WI38 (cell line): ENCODE measurements around the gene TRAF2.

Experiments used
- H3K4me3 ChIP-seq: 2 replicates; pipeline ENCODE4 v1.5.1; 2011; ENCODE audit warnings: low read depth, mild to moderate bottlenecking, control low read depth, low read length
- TF ChIP-seq, protein P1 (sequence below): IDR thresholded peaks from 2 replicates; pipeline ENCODE4 v1.5.1; 2012; ENCODE audit warnings: low read depth, mild to moderate bottlenecking, control low read depth, low read length

TRAF2 gene

DNA sequence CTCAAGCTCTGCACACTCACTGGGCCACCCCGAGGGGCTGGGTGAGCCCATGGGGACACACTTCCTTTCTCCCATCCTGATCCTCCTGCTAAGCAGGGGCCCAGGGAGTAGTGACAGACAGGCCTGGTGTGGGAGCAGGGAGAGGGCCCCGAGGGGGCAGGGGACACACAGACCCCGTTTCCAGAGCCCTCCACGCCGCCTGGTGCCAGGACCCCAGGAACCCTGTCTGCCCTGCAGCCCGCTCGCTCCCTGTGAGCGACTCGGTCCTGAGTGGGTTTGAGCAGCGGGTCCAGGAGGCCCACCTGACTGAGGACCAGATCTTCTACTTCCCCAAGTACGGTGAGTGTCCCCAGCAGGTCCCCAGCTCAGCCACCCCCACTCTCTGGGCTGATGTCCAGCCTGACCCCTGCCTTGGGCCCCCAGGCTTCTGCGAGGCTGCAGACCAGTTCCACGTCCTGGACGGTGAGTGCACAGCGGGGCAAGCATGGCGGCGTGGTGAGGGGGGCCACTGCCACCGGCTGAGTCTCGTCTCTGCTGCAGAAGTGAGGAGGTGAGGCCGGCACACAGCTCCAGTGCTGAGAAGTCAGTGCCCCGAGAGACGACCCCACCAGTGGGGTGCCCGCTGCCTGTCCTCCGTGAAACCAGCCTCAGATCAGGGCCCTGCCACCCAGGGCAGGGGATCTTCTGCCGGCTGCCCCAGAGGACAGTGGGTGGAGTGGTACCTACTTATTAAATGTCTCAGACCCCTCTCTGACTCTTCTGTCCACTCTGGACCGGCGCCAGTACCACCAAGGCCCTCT is 60.1 kb downstream of the TRAF2 start:
- no peak overlapping the region for H3K4me3 ChIP-seq

DNA sequence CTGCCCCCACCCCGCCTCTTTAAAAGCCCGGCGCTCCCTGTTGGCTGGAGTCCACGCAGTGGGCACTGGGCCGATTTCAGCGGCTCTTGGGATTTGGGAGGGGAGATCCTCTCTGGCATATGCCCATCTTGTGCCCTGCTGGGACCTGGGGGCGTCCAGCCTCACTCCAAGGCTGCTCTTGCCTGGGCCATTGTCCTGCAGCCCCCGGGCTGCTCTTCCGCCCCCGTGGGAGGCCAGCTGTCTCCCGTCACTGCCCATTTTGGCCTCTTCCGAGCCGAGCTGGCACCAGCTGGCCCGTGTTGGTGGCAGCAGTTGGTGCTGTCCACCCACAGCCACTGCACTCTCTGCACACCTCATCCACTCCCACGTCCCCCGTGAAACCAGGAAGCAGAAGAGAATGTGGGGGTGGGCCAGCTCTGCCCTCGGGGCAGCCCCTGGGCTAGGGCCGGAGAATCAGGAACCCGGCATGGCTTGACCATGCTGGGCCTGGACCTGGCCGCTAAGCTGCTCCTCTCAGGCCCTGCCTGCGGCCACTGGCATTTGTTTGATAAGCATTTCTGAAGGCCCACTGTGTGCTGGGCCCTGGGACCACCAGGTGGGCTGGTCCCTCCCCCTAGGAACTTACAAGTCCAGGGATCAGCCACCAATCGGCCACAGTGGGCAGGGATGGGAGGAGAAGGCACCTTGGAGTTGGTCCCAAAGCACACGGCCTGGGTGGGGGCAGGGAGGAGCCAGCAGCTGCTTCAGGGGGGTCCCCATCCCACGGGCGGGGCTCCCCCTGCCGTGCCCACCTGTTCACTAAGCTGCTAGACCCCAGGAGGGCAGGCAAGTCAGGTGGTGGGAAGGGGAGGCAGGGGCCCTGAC is 60.9 kb downstream of the TRAF2 start:
- TF ChIP-seq, protein P1, sequence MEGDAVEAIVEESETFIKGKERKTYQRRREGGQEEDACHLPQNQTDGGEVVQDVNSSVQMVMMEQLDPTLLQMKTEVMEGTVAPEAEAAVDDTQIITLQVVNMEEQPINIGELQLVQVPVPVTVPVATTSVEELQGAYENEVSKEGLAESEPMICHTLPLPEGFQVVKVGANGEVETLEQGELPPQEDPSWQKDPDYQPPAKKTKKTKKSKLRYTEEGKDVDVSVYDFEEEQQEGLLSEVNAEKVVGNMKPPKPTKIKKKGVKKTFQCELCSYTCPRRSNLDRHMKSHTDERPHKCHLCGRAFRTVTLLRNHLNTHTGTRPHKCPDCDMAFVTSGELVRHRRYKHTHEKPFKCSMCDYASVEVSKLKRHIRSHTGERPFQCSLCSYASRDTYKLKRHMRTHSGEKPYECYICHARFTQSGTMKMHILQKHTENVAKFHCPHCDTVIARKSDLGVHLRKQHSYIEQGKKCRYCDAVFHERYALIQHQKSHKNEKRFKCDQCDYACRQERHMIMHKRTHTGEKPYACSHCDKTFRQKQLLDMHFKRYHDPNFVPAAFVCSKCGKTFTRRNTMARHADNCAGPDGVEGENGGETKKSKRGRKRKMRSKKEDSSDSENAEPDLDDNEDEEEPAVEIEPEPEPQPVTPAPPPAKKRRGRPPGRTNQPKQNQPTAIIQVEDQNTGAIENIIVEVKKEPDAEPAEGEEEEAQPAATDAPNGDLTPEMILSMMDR: no peak

More for the DNA sequence above, 60.1 kb downstream of the TRAF2 start:
- TF ChIP-seq, protein P1: no peak

DNA sequence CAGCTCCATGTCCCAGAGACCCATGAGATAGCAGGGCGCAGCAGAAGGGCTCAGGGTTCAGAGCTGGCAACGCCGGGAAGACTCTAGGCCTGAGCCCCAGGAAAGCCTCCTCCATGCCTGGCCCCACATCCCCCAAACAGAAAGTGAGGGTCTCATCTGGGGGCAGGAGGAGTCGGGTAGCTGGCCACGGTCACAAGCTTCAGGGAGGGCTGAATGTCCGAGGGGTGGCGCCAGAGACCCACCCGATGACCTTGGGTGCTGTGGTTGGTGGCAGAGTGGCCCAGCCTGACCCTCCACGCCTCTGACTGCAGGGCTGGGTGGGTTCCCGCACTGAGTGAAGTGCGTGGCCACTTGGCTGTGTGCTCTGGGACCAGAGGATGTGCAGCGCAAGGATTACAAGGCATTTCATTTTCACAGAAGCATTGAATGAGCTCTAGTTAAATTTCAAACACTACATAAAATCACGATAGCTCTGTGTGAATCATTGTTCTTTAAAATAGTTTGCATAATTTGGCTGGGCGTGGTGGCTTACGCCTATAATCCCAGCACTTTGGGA is 61.7 kb downstream of the TRAF2 start:
- no peak overlapping the region for H3K4me3 ChIP-seq

More for the DNA sequence above, 60.9 kb downstream of the TRAF2 start:
- no peak overlapping the region for H3K4me3 ChIP-seq

DNA sequence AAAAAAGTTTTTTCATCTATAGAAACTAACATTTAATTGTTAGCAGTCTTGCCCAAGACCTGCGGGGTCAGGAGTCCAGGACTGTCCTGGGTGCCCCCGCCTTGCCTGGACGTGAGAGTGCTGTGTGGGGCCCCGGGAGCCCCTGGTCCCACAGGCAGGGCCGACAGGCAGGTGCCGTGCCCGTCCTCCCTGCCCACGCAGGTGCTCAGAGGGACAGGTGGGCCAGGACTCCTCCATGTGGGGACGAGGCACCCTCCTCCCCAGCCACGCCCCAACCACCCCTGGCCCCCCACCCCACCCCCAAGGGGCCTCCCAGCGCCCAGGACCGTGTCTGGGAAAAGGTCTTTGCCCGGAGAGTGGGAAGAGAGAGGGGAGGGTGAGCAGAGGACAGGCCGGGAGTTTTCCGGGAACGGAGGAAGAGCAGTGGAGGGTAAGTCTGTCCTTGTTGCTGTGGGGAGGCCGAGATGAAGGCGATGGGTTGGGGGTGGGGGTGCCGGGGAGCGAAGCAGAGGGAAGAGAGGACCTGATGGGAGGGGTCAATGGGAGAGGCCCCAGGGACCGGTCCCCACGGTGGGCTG is 63.0 kb downstream of the TRAF2 start:
- peak overlapping the region; percentile 57 for H3K4me3 ChIP-seq
- TF ChIP-seq, protein P1: no peak

More for the DNA sequence above, 61.7 kb downstream of the TRAF2 start:
- TF ChIP-seq, protein P1: peak; percentile 14; the same call in 1 of the 2 replicates

DNA sequence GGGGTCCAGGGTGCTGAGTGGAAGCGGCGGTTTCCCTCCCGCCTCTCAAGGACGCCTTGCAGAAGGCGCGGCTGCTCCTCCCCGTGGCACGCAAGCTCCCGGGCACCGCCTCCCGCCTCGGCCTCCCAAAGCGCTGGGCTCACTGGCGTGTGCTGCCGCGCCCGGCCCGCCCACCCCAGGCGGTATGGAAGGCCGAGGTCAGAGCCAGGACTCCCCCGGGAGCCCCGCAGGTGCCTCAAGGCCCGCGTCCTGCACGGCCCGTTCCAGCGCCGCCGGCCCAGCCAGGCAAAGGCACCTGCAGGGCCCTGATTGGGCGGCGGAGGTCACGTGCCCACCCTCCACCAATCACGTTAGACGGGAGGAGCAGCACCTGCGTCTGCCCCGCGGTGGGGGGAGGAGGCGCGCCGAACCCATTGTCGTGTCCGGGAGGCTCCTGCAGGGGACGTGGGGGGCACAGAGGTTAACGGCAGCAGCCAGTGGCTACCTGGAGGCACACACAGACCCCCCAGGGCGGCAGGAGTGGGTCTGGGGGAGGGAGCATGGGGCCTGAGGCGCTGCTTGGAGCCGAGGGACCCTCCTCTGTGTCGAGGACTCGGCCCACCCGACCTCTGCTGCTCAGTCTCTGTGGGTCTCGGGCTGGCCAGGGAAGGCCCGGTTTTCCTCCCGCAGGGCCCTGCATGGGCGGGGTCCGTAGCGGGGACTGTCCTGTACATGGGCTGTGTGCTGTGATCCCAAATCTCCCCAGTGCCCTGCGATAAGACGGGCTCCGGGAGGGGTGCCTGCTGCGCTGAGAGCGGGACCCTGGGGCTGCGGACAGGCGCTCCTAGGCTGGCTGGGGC is 63.7 kb downstream of the TRAF2 start:
- TF ChIP-seq, protein P1: no peak
- H3K4me3 ChIP-seq: peak overlapping the region; percentile 57

- TF ChIP-seq, protein P1: no peak
- H3K4me3 ChIP-seq: no peak overlapping the region
Measured at GRCh38 chr9:136950656-136951276, 64.5 kb downstream of the TRAF2 start.
